GM19043 (cell line): ENCODE measurements around the gene METTL15.
A peak's percentile ranks its signal among the peaks of the same experiment; 100 is the strongest.
"Not testable (repeated sequence)": the region's sequence is repeated elsewhere in the genome, so short reads cannot be mapped to it uniquely, and the experiment has no call there.

Experiments used
- ATAC-seq: cut with Tn5 transposase; IDR thresholded peaks from one replicate; pipeline ENCODE4 v1.9.1; 2021; ENCODE audit warnings: low read depth; ENCODE audit not compliant: unreplicated experiment

Gene METTL15

DNA sequence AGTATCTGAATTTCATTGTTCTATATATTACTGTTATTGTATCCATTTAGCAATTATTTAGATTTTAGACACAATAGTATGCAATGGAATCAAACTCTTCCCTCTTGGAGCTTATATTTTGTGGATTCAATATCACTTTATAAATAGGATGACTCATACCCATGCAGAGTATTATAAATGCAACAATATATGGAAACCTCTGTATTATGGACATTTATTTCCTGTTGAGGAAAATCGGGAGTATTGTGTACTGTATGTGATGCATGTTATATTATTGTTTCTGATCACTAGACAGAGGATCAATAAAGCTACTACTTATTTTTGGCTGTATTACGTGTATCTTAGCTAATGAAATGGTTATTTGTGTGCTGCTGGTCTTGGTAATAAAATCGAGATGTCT is 770 bp downstream of the METTL15 start:
- ATAC-seq = no peak

DNA sequence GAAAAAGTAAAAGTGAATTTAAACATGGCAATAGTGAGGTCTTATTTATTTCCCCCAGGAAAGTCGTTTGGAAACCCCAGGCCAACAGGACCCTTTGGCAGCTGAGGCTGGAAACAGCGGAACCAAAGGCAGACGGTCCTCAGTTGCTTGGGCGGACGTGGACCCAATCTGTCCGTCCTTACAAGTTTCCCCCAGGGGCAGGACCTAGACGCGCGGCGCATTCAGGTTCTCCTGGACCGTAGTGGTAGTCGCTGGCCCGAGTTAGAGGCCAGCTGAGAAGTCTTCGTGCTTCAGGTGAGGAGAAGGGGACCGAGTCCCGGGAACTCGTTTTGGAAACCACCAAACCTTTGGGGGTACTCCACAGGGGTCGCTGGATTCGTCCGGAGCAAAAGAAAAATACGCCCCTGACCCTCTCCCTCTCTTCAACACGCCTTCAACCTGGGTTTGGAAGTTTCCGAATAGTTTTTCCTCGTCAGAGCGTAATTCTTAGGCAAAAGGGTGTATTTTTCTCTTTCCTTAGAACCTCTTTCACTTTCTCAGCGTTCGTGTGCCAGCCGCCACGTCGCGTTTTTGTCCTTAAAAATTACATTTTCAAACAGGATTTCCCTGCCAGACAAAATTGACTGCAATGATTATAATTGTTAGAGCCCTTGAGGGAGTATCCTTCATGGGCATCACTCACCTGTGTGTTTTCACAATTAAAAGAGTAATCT is 2.1 kb downstream of the METTL15 start:
- peak; percentile 34 for ATAC-seq

DNA sequence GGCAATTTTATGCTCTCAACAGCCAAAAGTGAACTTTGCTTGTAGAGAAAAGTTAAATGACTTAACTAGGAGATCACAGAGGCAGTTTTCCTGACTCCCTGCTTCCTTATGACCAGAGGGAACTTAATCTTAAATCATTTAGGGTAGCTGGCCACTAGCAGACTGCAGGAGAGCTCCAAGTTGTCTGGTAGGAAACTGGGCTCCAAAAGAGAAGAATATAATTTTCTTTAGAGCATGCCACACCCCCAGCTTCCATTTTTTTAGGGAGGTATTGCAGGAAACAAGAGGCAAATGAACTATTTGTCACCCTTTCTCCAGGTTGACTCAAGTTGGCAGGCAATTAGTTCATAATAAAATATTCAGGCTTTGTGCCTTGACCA is 2.6 kb downstream of the METTL15 start:
- ATAC-seq = no peak

DNA sequence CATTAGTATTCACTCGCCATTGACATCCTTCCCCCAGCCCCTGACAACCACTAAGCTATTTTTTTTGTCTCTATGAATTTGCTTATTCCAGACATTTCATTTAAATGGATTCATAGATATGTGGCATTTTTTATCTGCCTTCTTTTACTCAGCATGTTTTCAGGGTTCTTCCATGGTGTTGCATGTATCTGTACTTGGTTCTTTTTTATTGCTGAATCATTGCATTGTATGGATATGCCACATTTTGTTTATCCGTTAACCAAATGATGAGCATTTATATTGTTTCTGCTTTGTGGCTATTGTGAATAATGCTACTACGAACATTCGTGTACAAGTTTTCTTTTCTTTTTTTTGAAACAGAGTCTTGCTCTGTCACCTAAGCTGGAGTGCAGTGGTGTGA is 5.9 kb downstream of the METTL15 start:
- no peak for ATAC-seq

DNA sequence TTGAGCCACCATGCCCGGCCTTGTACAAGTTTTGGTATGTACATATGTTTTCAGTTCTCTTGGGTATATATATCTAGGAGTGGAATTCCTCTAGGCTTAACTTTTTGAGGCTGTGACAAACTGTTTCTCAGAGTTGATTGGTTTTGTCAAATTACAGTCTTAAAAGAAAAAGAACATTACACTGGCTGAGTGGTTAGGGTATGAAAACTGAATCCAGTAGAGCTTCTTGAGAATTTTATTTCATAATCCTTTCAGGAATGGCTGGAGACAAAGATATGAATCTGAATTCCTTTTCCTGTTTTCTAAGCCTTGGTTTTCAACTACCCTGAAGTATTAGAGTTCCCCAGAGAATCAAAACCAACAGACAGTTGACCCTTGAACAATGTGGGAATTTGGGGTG is 6.5 kb downstream of the METTL15 start:
- ATAC-seq = no peak

DNA sequence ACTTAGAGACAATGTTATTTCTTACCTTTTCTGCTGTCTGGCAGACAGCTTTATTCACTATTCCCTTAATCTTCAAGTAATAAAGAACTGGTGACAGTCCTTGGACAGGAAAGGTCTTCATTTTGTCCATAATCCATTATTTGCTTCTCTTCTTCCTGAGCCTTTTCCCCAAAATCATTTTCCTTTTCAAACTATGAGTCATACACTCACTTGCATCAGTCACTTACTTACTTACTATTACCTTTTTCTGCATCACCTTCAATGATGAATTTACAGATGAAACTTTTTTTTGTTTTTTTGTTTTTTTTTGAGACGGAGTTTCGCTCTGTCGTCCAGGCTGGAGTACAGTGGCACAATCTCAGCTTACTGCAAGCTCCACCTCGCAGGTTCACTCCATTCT is 9.5 kb downstream of the METTL15 start:
- ATAC-seq = no peak

DNA sequence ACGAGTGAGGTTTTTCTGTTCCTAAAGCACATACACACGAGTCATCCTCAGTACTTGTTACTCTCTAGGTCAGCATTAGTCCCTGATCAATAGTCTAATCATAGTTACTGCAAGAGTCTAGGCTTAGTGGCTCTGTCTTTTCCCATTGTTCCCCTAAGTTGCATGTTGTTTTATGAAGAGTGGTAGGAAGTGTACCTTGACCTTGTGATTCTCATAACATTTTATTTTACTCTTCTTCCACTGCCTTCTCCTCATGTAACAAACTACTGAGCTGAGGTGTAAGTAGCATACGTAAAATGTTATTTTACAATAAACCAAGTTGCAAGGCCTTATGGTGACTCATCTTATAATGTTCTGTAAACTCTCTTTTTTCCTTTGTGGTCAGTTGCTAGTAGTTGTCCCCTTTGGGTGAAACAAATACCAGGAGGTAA is 15.0 kb downstream of the METTL15 start:
- no peak for ATAC-seq

DNA sequence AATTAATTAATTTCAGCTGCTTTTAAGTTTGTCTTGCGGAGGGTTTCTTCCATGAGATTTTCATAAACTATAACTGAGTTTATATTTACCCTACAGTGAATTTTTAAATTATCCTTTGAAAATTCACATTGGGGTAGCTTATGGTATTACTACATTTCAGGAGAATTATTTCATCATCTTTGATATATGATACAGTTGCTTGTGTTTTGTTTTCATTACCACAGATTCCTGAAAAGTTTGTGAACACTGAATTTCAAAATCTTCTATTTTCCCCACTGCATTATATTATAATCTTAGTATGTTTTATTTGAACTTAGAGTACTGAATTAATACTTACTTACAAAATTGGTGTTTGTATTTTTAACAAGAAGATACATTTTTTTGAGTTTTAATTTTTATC is 24.4 kb downstream of the METTL15 start:
- ATAC-seq = no peak

DNA sequence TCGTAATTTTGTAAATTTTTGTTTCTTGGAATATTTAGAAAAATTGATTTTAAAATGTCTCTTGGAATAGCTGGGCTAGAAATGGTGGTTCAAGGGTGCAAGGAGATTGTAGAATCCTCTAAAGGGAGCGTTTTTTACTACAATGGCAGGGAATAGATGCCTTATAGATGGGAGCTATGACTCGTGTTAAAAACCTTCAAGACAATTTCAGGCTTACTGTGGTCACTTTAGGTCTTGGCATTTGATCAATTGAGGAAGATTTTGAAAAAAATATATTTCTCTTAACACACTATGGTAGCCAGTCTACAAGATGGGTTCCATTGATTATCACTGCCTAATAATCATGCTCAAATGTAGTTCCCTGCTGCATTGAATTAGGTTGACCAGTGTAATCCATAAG is 25.0 kb downstream of the METTL15 start:
- no peak for ATAC-seq

DNA sequence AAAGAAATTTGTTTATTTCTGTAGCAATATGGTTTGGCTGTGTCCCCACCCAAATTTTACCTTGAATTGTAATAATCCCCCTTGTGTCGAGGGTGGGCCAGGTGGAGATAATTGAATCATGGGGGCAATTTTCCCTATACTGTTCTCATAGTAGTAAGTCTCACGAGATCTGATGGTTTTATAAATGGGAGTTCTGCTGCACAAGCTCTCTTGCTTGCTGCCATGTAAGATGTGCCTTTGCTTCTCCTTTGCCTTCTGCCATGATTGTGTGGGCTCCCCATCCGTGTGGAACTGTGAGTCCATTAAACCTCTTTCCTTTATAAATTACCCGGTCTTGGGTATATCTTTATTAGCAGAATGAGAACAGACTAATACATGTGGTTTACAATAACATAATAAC is 28.0 kb downstream of the METTL15 start:
- not testable (repeated sequence) for ATAC-seq

DNA sequence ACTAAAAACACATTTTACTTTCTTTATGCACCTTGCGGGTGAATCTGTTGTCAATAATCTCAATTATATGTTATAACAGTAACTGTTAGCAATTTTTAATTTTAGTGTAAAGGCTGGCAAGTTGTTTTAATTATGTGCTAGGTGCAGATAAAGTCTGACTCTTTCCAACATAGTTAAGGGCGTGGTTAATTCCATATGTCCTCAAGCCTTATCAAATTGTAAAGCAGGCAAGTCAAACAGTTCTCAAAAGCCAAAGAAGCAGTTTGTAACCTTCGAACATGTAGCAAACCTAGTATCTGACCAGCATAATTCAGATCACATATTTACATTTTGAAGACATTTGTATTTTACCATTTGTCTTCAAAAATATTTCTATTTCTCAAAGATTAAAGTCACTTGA is 29.2 kb downstream of the METTL15 start:
- ATAC-seq = no peak

DNA sequence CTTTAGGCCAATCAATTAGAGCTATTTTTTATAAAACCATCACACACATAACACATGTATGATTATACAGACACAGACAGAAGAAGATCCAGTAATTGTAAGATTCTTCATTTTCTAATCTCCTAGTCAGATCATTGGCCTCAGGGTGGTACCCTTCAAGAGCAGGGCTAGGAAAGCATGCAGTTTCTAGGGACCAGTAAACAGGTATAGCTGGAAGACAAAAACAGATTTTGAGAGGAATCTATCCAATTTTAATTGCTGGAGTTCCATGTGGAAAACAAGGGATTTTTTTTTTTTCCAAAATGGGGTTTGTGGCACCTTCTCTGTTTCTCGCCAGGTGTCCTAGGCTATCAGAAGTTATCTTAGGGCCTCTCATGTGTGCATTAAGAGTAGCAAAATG is 29.6 kb downstream of the METTL15 start:
- ATAC-seq = no peak

DNA sequence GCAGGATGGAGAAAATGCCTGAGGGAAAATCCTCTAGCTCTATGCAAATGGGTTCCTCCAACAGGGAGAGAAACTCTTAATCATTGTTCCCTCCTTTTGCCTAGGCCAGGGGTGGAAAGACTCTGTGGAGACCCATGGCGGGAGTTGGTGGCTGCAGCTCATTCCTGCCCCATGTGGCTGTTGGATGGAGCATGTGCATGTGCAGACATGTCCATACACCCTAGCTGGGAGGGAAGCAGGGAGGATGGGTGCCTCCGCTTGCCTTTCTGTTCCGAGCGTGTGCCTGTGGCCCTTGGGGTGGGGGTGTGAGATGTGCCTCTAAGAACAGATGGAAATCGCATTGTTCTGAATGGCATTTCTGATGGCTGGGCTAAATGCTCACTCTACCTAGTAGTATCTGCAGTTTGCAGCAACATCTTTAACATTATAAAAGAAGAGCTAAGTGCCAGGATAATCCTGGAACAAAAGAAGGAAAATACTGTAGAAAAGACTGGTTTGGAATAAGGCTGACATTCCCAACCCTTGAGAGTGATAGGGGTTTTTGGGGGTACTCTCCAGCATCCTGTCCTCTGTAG is 31.7 kb downstream of the METTL15 start:
- no peak for ATAC-seq

DNA sequence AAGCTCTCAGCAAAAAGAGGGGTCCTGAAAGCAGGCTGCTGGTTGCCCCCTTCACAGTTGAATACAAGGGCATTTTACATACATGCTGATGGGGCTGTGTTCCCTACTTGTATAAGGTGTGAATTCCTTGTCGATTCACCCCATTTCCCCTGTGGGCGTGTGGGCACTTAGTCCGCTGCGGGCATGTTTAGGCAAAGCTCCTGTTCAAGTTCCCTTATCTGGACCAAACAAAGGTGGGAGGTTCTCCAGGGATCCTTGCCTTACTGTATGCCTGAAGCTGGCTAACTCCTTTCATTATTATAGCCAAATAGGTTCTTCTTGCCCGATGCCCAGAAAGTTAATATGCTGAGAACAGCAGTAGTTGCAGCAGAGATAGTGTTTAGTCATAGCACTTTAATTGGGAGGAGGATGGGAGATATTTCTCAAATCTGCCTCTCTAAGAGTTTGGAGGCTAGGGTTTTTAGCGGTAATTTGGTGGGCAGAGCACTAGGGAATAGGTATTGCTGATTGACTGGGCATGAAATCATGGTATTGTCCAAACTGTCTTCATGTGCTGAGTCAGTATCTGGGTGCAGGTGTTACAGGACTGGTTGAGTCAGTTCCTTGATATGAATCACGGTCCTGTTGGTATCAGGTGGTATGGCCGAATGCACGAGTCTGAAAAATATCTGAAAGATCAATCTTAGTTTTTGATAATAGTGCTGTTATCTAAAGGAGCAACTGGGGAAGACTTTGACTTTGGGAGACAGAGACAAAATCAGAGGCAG is 32.7 kb downstream of the METTL15 start:
- ATAC-seq = no peak

DNA sequence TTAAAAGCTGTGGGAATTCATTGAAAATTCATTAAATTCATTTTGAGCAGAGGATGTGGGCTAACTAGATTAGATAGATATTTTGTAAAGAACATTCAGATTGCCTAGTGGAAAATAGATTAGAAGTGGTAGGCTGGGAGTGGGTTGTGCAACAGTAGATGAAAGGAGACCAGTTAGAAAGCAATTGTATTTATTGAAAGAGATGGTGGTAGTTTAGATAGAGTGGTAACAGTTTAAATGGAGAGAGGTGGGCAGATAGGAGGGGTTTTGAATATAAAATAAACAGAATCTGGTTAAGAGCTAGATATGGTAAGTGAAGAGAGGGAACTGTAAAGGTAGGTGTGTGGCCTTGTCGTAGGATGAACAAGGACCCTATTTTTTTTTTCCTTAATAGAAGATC is 34.5 kb downstream of the METTL15 start:
- no peak for ATAC-seq

DNA sequence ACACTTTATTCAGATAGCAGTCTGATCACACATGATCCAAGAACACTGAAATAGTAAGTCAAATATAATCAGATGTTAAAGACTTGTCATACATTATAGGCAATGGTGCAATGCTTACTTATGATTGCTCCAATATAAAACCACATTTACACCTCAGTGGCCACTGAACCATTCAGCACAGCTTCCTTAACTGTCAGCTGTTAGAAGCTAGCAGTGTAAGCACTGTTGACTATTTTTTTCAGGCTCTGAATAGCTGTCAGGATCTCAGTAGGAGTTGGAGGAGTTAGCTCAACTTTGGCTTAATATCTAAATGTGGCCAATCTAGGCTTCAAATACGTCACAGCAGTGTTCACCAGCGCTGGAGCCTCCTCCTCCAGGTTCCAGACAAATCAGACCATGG is 36.6 kb downstream of the METTL15 start:
- no peak for ATAC-seq

DNA sequence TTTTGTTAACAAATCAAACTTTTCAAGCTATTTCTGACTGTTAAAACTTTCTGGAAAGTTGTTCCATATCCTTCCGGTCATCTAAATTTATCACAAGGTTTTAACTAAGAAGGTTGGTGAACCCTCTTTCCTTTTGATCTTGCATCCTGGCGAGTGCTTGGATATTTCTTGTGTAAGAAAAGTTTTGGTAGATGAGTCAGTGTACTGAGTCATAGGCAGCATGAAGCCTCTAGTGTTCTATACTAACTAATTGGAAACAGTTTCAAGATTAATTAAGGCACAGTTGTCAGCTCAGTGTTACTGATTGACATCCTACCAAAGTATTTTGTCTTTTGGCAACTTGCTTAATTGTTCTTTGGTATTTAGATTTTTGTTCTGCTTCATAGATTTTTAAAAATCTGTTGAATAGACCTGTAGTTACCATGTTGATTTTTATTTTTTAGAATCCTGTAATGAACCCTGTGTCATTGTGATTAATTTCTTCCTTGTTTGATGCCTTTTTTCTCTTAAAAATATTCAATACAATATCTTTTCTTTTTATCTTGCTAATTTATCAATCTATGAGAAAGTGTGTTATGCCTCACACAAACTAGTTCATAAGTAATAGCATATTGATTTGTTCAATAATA is 38.0 kb downstream of the METTL15 start:
- no peak for ATAC-seq

DNA sequence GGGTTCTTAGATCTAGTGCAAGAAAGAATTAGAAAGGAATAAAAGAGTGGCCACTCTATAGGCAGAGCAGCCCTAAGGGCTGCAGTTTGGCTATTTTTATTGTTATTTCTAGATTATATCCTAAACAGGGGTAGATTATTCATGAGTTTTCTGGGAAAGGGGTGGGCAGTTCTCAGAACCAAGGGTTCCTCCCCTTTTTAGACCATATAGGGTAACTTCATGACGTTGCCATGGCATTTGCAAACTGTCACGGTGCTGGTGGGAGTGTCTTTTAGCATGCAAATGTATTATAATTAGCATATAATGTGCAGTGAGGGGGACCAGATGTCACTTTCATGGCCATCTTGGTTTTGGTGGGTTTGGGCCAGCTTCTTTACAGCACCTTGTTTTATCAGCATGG is 44.6 kb downstream of the METTL15 start:
- ATAC-seq = no peak

DNA sequence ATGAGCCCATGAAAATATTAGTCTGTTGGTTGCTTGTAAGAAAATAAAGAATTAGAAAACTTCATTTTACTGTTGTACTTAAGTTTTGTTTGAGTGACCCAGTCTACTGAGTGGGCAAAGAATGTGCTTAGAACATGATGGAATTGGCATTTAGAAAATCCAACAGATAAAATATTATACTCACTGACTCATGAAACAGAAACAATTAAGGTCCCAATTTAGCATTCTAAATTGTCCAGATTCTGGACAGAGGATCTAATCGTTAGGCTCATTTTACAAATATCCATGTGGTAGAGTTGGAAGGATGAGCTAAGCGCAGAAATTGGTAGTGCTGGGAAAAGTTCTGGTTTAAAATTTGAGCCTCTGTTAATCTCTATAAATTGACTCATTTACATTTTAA is 45.4 kb downstream of the METTL15 start:
- no peak for ATAC-seq

DNA sequence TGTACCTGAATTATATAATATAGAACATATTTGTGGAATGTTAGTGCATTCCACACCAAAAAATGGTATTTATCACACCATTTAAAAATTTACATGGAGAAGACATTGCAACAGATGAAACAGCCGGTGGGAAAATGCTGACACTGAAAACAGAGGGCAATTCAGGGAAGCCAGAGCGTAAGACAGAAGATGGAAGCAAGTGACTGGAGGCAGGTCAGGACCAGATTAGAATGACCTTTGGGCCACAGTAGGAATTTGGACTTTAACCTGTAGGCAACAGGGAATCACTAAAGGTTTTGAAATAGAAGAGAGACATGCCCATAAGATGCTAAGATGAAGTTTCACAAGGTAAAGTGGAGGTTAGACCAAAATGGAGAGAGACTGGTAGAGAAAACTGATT is 60.5 kb downstream of the METTL15 start:
- ATAC-seq = no peak

DNA sequence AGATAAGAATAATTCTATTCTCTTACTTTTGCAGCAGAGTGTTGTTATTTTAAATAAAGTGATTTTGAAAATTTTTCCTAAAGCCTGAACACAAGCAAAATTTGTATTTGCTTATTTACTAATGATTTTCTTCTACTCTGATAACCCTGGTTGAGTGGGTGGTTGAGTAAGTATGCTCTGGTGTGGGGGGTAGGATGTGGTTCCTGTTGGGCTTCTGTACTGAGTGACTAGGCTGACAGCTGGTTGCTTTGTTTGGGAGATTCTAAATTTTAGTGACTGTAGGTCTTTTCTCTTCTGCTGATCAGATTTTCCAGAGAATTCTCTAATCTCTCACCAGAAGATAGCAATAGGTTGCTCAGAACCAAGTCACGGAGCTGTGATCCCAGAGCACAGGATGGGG is 61.6 kb downstream of the METTL15 start:
- ATAC-seq = peak; percentile 59

DNA sequence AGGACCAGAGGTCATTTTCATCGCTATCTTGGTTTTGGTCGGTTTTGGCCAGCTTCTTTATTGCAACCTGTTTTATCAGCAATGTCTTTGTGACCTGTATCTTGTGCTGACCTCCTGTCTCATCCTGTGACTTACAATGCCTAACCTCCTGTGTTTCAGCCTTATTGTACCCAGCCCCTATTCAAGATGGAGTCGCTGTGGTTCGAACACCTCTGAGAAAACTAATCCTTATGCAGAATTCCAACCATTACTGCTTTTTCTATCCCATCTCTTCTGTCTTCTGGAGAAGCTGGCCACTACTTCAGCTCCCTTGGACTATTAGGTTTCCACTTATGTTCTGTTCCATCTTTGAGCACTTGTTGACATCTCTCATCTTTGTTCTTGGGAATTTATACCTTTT is 62.6 kb downstream of the METTL15 start:
- no peak for ATAC-seq
